ENCODE results near the gene NAT10.

GRCh38 chr11:34065505-34066203, 39.8 kb upstream of the NAT10 start:
- TF ChIP-seq CTCF (IDR thresholded peaks at IDR 0.05; ENCODE audit: insufficient read depth, low read length) (no peak), POLR2AphosphoS5 (IDR thresholded peaks at IDR 0.05; ENCODE audit: low read depth) (no peak), REST (IDR thresholded peaks at IDR 0.05; ENCODE audit: insufficient replicate concordance, low read depth) (no peak), SPI1 (IDR thresholded peaks at IDR 0.05; ENCODE audit: borderline replicate concordance, low read depth) (no peak), GABPA (IDR thresholded peaks at IDR 0.05; ENCODE audit: low read depth) (no peak)

Measured in HL-60 (cell line).